Tibial artery (tissue), 4 donors: ENCODE measurements around the gene SCNN1G.

Experiments used
- DNase-seq, 2 donors: peaks; one replicate each; pipeline ENCODE4 v3.0.0-alpha.2; 2019
- H3K27ac ChIP-seq, 2 donors: fragments of 200-600 bp; sonication (generic) in 1 of 2; 1 replicate in 1 of 2; 2 replicates in 1 of 2; pipeline ENCODE4 v1.5.1; 2018 to 2019; ENCODE audit warnings: mild to moderate bottlenecking in 1 of 2
- H3K27me3 ChIP-seq, 2 donors: fragments of 200-600 bp; sonication (generic) in 1 of 2; one replicate each; pipeline versions ENCODE4 v1.5.1 to v1.6.0; 2016 to 2019
- H3K36me3 ChIP-seq, 3 donors: fragments of 200-600 bp; sonication (generic) in 2 of 3; one replicate each; pipeline ENCODE4 v1.5.1; 2016 to 2019; ENCODE audit warnings: mild to moderate bottlenecking in 2 of 3
- H3K4me1 ChIP-seq, 4 donors: fragments of 200-600 bp; sonication (generic) in 2 of 4; 1 replicate in 3 of 4; 2 replicates in 1 of 4; pipeline ENCODE4 v1.5.1; 2016 to 2019
- H3K4me3 ChIP-seq, 2 donors: fragments of 200-600 bp; sonication (generic) in 1 of 2; 1 replicate in 1 of 2; 2 replicates in 1 of 2; pipeline ENCODE4 v1.5.1; 2018 to 2019; ENCODE audit warnings: mild to moderate bottlenecking in 2 of 2
- H3K9me3 ChIP-seq, 3 donors: fragments of 200-600 bp; sonication (generic) in 1 of 3; one replicate each; pipeline ENCODE4 v1.5.1; 2016 to 2019
- CTCF ChIP-seq, 2 experiments: fragments of 200-600 bp in 1 of 2; fragments of 450-650 bp in 1 of 2; IDR thresholded peaks; one replicate each; pipeline ENCODE4 v1.5.1; 2017 to 2019; ENCODE audit warnings: antibody characterized with exemption in 2 of 2, mild to moderate bottlenecking in 1 of 2, moderate library complexity in 1 of 2
- intact Hi-C: fragments of 100-400 bp; cut with DNase I; formaldehyde crosslinking; loops from one replicate; pipeline ENCODE4 v1.15.0; 2023; ENCODE audit warnings: low total_unique reads

Gene SCNN1G

GRCh38 chr16:23227529-23227928 lies 45.0 kb downstream of the SCNN1G start:
- Histone ChIP-seq H3K36me3 (no peaks in the 10 kb centered on the region), H3K27me3 (peaks cover 0 to 2% of the 10 kb centered on the region in 2 donors), H3K4me3 (no peak overlapping the region), H3K9me3 (no peaks in the 10 kb centered on the region), H3K27ac (no peak overlapping the region), H3K4me1 (no peaks in the 10 kb centered on the region)
- intact Hi-C loops: no loop called here
- DNase-seq: no peak
- no peak for TF ChIP-seq CTCF (IDR thresholded peaks at IDR 0.05)

GRCh38 chr16:23229714-23230113 lies 47.2 kb downstream of the SCNN1G start:
- Histone ChIP-seq H3K36me3 (no peaks in the 10 kb centered on the region), H3K4me3 (no peak overlapping the region), H3K27me3 (peaks cover 0 to 6% of the 10 kb centered on the region in 2 donors), H3K27ac (no peak overlapping the region), H3K9me3 (no peaks in the 10 kb centered on the region), H3K4me1 (no peaks in the 10 kb centered on the region)
- intact Hi-C loops: loop anchor here (5.0 kb wide), 1 partner anchor 567 kb away; no protein-coding TSS in a partner anchor
- DNase-seq: no peak
- TF ChIP-seq CTCF (IDR thresholded peaks at IDR 0.05): no peak

GRCh38 chr16:23232806-23233205 lies 50.3 kb downstream of the SCNN1G start:
- DNase-seq: no peak
- no peaks in the 10 kb centered on the region for H3K36me3 ChIP-seq
- H3K27me3 ChIP-seq: peaks cover 0 to 6% of the 10 kb centered on the region in 2 donors
- no peak overlapping the region for H3K27ac ChIP-seq
- no peak overlapping the region for H3K4me3 ChIP-seq
- no peaks in the 10 kb centered on the region for H3K9me3 ChIP-seq
- TF ChIP-seq CTCF (IDR thresholded peaks at IDR 0.05): no peak
- intact Hi-C loops: loop anchor here (5.0 kb wide), 1 partner anchor 571 kb away; no protein-coding TSS in a partner anchor
- no peaks in the 10 kb centered on the region for H3K4me1 ChIP-seq

GRCh38 chr16:23235176-23235575 lies 52.6 kb downstream of the SCNN1G start:
- Histone ChIP-seq H3K4me3 (no peak overlapping the region), H3K27me3 (peaks cover 0 to 6% of the 10 kb centered on the region in 2 donors), H3K9me3 (no peaks in the 10 kb centered on the region), H3K4me1 (no peaks in the 10 kb centered on the region), H3K36me3 (no peaks in the 10 kb centered on the region), H3K27ac (no peak overlapping the region)
- intact Hi-C loops: no loop called here
- DNase-seq: no peak
- TF ChIP-seq CTCF (IDR thresholded peaks at IDR 0.05): no peak

- Histone ChIP-seq H3K9me3 (no peaks in the 10 kb centered on the region), H3K4me3 (no peak overlapping the region), H3K36me3 (no peaks in the 10 kb centered on the region), H3K27ac (no peak overlapping the region), H3K4me1 (no peaks in the 10 kb centered on the region), H3K27me3 (peaks cover 0 to 4% of the 10 kb centered on the region in 2 donors)
- TF ChIP-seq CTCF (IDR thresholded peaks at IDR 0.05): no peak
- DNase-seq: no peak
- intact Hi-C loops: no loop called here
Observed at GRCh38 chr16:23236983-23237382, 54.4 kb downstream of the SCNN1G start.

- no peak for DNase-seq
- intact Hi-C loops: no loop called here
- Histone ChIP-seq H3K9me3 (no peaks in the 10 kb centered on the region), H3K27me3 (no peaks in the 10 kb centered on the region), H3K4me3 (no peak overlapping the region), H3K36me3 (no peaks in the 10 kb centered on the region), H3K27ac (no peak overlapping the region), H3K4me1 (peaks cover 0 to 15% (median 12%) of the 10 kb centered on the region in 4 donors)
- no peak for TF ChIP-seq CTCF (IDR thresholded peaks at IDR 0.05)
Observed at GRCh38 chr16:23240994-23241393, 58.4 kb downstream of the SCNN1G start.
